ENCODE measurements around the gene OR52N5. TPM values are rescaled to one million over a fixed set of nuclear protein-coding genes. Genes with fewer than 3 reads are reported as not detected.

The OR52N5 gene
- total and polyA plus RNA-seq, 2 of the 13 experiments (the other 11 are each of a cell fraction or from before 2014, with no cell fraction given) = not detected

GRCh38 chr11:5831196-5831829 lies 48.2 kb upstream of the OR52N5 start:
- DNase-seq (ENCODE audit: low spot score) (no peak), FAIRE-seq (no peak), ATAC-seq (no peak)
- in situ Hi-C loops (cut with HindIII; ENCODE audit: extremely low pct_ligation_motif_present, low pct_unique_long_range_greater_than_20kb) (no loop called here), intact Hi-C loops (cut with micrococcal nuclease; ENCODE audit: unreplicated experiment) (no loop called here)
- WGBS (ENCODE audit: low lambda C conversion rate) = 12% methylated on average over 2 of the region's 6 CpGs
- Histone ChIP-seq H2AFZ (ENCODE audit: low read length) (no peak overlapping the region), H3K27ac (ENCODE audit: extremely low read length, insufficient read depth, low read length) (no peak overlapping the region), H3K4me2 (ENCODE audit: low read depth, low read length) (no peak overlapping the region), H3K4me1 (ENCODE audit: insufficient read depth, low read length) (no peaks in the 10 kb centered on the region), H4K20me1 (ENCODE audit: insufficient read depth, low read length) (no peaks in the 10 kb centered on the region), H3K36me3 (replicated peaks in 1 of 2; ENCODE audit: control insufficient read depth in 1 of 2, insufficient read depth in 2 of 2, low read length in 2 of 2) (no peaks in the 10 kb centered on the region), H3K9me3 (ENCODE audit: low read length) (no peaks in the 10 kb centered on the region), H3K27me3 (ENCODE audit: control insufficient read depth in 1 of 2, insufficient read depth in 2 of 2, low read length in 2 of 2) (peaks cover 0 to 16% of the 10 kb centered on the region in 2 experiments; a peak in 1 of 5 replicates), H3K9ac (ENCODE audit: insufficient read depth, low read depth, low read length) (no peak overlapping the region), H3K79me2 (ENCODE audit: insufficient read depth, low read length) (no peaks in the 10 kb centered on the region), H3K4me3 (replicated peaks in 1 of 3; ENCODE audit: insufficient read depth in 1 of 3, low read depth in 2 of 3, low read length in 3 of 3) (no peak overlapping the region)
- ChIA-PET POLR2A (no interaction called here), CTCF (ENCODE audit: low intra/inter-chr PET ratio, low total read pairs) (no interaction called here)
- TF ChIP-seq ZNF207 (IDR thresholded peaks at IDR 0.05; ENCODE audit: borderline replicate concordance) (no peak), RELA (CRISPR knock-in tag; IDR thresholded peaks at IDR 0.05) (no peak), KIAA2018 (CRISPR knock-in tag; IDR thresholded peaks at IDR 0.05; ENCODE audit: borderline replicate concordance) (no peak)
- no TSS peak for BruUV-seq (replicated peaks)
